NCI-H146 treated with DMSO at 0.1 percent for 48 hours (cell line): ENCODE data around the gene TTC34.
"Not testable (repeated sequence)": the region's sequence is repeated elsewhere in the genome, so short reads cannot be mapped to it uniquely, and the experiment has no call there.

Experiments used
- DNase-seq: peaks from one replicate; lab custom pipeline; 2025; ENCODE audit not compliant: unreplicated experiment; lab: John Stamatoyannopoulos, UW

Gene TTC34

GRCh38 chr1:2630498-2631135, 170.9 kb downstream of the TTC34 start:
- no peak for DNase-seq

- DNase-seq: no peak
These were observed 171.6 kb downstream of the TTC34 start for GRCh38 chr1:2629627-2630497.

DNA sequence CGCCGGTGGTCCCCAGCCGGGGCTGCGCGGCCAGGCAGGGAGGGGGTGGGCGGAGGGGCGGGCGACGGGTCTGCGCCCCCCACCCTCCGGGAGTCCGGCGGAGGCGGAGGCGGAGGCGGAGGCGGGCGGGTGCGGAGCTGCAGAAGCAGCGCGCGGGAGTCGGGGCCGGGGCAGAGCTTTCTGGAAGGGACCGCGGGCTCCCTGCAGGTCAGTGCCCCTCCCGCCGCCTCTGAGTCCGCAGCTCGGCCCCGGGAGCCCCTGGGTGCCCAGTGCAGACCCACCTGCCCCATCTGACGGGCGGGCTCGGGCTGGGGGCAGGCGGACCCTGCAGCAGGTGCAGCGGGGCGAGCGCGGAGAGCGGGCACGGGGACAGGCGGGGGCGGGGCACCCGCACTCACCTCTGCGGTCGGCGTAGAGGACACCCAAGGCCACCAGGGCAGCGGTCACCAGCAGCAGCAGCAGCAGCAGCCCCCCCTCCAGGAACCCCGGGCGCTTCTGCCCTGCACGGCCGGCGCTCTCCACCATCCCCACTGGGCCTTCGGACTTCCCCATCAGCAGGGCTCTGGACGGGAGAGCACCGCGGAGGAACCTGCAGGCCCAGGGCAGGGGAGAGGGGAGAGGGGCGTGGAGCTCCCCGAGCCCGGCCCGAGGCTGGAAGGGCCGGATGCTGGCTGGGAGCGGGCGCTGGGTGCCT, 172.4 kb downstream of the TTC34 start:
- no peak for DNase-seq

DNA sequence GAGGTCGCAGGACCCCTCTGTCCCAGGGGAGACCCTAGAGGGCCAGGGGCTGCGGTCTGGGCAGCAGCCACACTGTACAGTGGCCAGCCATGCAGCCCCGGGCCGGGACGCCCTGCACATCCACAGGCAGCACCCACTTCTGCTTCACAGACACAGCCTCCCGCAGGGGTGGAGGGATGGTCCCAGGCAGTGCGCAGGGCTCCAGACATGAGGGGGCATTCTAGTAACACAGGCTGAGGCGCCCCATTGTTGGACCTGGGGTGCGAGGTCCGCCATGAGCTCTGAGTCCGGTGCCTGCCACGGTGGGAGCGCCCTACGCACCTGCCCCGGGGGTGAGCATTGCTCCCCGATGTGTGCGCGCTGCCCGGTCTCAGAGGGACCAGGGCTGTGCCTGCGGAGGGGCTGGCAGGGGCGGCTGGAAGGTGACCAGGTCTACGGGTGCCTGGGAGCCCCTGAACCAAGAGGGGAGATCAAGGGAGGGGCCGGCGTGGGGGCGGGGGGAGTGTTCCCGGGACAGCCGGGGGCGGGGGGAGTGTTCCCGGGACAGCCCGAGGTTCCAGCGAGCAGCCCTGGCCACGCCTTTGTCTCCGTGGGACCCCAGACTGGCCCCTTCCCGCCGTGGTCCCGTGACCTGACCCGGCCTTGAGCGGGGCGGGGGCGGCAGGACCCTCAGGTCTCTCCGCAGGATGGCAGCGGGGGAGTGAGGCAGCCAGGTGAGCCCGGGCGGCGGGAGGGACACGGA, 173.1 kb downstream of the TTC34 start:
- DNase-seq: no peak

DNA sequence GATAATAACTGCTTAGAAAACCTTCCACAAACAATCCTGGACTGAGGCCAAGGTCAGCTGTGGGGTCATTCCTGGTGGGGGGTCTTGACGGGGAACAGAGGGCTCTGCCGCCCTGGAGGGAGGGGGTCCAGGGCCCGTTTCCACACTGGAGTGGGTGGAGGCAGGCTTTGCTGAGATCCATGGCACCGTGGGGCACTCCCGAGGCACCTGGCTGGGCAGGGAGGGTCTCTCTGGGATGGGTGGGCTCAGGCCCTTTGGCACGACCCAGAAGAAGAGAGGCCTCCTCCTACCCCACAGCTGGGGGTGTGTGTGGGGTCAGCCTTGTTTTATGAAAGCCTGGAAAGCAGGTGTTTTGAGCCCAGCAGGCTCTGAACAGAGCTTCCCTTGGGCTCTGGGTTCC, 173.7 kb downstream of the TTC34 start:
- no peak for DNase-seq

GRCh38 chr1:2625748-2626147, 175.7 kb downstream of the TTC34 start:
- DNase-seq: not testable (repeated sequence)

DNA sequence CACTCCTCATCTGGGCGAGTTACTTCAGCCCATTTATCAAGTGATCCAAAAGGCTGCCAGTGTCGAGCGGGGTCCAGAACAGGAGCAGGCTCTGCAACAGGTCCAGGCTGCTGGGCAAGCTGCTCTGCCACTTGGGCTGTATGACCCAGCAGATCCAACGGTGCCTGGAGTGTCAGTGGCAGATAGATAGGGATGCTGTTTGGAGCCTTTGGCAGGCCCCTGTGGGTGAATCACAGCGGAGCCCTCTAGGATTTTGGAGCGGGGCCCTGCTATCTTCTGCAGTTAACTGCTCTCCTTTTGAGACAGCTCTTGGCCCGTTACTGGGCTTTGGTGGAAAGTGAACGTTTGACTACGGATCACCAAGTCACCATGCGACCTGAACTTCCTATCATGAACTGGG, 176.2 kb downstream of the TTC34 start:
- DNase-seq: no peak

GRCh38 chr1:2624735-2625300, 176.7 kb downstream of the TTC34 start:
- DNase-seq: no peak

GRCh38 chr1:2623571-2624337, 177.7 kb downstream of the TTC34 start:
- DNase-seq: no peak

- DNase-seq: no peak
These were observed 183.5 kb downstream of the TTC34 start for GRCh38 chr1:2617971-2618470.

- DNase-seq: no peak
These were observed 187.3 kb downstream of the TTC34 start for GRCh38 chr1:2614145-2614544.

DNA sequence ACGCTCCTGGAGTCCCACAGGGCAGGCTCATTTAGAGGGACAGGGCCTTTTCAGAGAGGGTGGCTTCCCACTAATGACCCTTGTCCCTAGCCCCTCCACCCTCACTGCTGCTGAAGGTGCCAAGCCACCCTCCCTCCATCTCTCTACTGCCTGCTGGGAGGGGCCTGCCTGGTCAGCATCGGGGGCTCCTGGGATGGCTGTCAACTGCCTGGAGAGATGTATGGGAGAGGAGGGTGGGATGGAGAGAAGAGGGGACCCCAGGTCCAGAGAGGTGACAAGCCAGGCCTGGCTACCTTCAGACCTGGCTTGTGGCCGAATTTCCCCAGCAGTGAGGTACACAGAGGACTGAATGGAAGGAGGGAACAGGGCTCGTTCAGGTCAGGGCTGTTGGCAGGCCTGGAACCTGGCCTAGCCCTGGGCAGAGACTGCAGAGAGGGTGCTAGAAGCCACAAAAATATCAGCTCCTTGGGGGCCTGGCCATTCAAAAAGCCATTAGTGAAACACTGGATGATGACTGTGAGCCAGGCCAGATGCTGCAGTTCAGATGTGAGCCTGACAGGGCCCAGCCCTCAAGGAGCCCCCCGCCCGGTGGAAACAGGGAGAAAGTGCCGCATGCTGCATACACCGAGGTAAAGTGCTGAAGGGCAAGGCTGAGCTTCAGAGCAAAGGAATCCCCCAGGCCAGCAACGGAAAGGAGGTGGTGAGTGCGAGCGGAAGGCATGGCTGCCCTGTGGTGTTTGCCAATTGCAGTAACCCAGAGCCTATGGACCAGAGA, 188.7 kb downstream of the TTC34 start:
- no peak for DNase-seq

DNA sequence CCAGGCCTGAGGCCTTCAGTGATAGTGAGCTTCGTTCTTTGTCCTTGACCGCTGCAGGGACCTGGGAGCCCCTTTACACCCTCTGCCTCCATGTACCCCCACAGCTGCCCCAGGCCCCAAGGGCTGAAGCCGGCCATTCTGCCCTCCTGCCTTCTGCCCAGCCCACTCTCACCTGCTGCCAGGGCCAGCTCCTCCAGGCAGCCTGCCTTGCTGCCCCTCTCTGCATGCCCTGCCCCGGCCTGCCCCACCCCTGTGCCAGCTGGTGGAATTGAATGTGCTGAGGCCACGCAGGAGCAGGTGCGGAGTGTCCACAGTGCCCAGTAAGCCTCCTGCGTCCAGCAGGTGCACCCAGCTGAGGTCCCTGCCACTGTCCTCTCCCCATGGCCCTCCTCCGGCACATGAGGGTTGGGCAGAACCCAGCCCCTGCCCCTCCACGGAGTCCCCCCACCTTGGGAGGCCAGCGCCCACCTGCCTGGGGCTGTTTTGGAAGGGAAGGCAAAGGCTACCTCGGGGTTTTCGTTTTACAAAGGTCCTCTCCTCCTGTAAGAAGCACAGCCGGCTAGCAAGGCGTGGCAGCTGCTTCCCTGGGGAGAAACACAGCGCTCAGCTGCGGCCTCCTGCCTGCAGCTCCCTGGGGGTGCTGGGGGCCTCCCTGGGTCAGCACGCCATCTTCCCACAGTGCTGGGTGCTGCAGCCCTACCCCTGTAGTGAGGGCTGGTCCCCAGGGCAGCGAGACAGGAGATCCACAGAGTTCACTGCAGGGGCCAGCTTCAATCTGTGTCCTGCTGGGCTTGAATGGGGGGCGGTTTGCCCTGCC, 189.7 kb downstream of the TTC34 start:
- DNase-seq: peak; percentile 38

- peak; percentile 71 for DNase-seq
These were observed 190.4 kb downstream of the TTC34 start for GRCh38 chr1:2611031-2611501.

- DNase-seq: no peak
These were observed 191.2 kb downstream of the TTC34 start for GRCh38 chr1:2610036-2610959.

GRCh38 chr1:2609319-2610035, 192.0 kb downstream of the TTC34 start:
- no peak for DNase-seq
